Measurements from ENCODE around the gene TRANK1. TPM values are rescaled to one million over a fixed set of nuclear protein-coding genes. Genes with fewer than 3 reads are reported as not detected.
"Not testable (repeated sequence)": the region's sequence is repeated elsewhere in the genome, so short reads cannot be mapped to it uniquely, and the experiment has no call there.

Gene TRANK1
- total RNA-seq, 2 donors from 2014 or later = 9.0 to 20.1 TPM

- Mint-ChIP-seq H3K4me1 (peaks cover 15% of the 10 kb centered on the region), H3K27me3 (ENCODE audit: insufficient read depth) (no peaks in the 10 kb centered on the region), H3K4me3 (no peak overlapping the region), H3K36me3 (ENCODE audit: low read depth) (no peaks in the 10 kb centered on the region), H3K27ac (no peak overlapping the region), H3K9me3 (no peaks in the 10 kb centered on the region)
- no peak overlapping the region for H3K27ac ChIP-seq (ENCODE audit: low read depth, low read length)
- no peak for TF ChIP-seq CTCF (conservative IDR thresholded peaks at IDR 0.05)
- no peaks in the 10 kb centered on the region for H3K27me3 ChIP-seq (ENCODE audit: control insufficient read depth, insufficient read depth, low read length, poor library complexity, severe bottlenecking)
- no peak overlapping the region for H3K4me3 ChIP-seq (ENCODE audit: low read length)
- WGBS, 2 experiments (ENCODE audit: insufficient coverage in 1 of 2, insufficient read length in 1 of 2) = 83% methylated on average over 1 of the region's 1 CpG; no CpG with 5 or more reads in 1 of the 2 experiments
- H3K9me3 ChIP-seq (ENCODE audit: control insufficient read depth, low read length) = no peaks in the 10 kb centered on the region
- no peaks in the 10 kb centered on the region for H3K36me3 ChIP-seq (ENCODE audit: control insufficient read depth, insufficient read depth, low read length)
- peaks cover 3% of the 10 kb centered on the region for H3K4me1 ChIP-seq (ENCODE audit: control insufficient read depth, insufficient read depth, low read length)
- no peak for DNase-seq
- H3K9ac ChIP-seq (ENCODE audit: extremely low read depth, low read length, poor library complexity, severe bottlenecking) = no peak overlapping the region
Observed at GRCh38 chr3:36964331-36964730, 19.5 kb upstream of the TRANK1 start.

GRCh38 chr3:36963008-36963407 lies 18.2 kb upstream of the TRANK1 start:
- not testable (repeated sequence) for H3K27me3 Mint-ChIP-seq (ENCODE audit: insufficient read depth); H3K4me3 Mint-ChIP-seq; H3K27me3 ChIP-seq (ENCODE audit: control insufficient read depth, insufficient read depth, low read length, poor library complexity, severe bottlenecking); H3K36me3 Mint-ChIP-seq (ENCODE audit: low read depth); H3K4me1 ChIP-seq (ENCODE audit: control insufficient read depth, insufficient read depth, low read length); H3K27ac Mint-ChIP-seq; H3K9me3 ChIP-seq (ENCODE audit: control insufficient read depth, low read length); H3K36me3 ChIP-seq (ENCODE audit: control insufficient read depth, insufficient read depth, low read length); H3K9ac ChIP-seq (ENCODE audit: extremely low read depth, low read length, poor library complexity, severe bottlenecking); H3K27ac ChIP-seq (ENCODE audit: low read depth, low read length); H3K4me3 ChIP-seq (ENCODE audit: low read length); H3K9me3 Mint-ChIP-seq; DNase-seq
- WGBS, 2 experiments (ENCODE audit: insufficient coverage in 1 of 2, insufficient read length in 1 of 2) = 92% methylated on average over 2 to 5 of the region's 7 CpGs
- peaks cover 15% of the 10 kb centered on the region for H3K4me1 Mint-ChIP-seq

- Histone ChIP-seq H3K36me3 (ENCODE audit: control insufficient read depth, insufficient read depth, low read length) (no peaks in the 10 kb centered on the region), H3K9ac (ENCODE audit: extremely low read depth, low read length, poor library complexity, severe bottlenecking) (no peak overlapping the region), H3K4me3 (ENCODE audit: low read length) (no peak overlapping the region), H3K4me1 (ENCODE audit: control insufficient read depth, insufficient read depth, low read length) (no peaks in the 10 kb centered on the region), H3K27me3 (ENCODE audit: control insufficient read depth, insufficient read depth, low read length, poor library complexity, severe bottlenecking) (no peaks in the 10 kb centered on the region), H3K27ac (ENCODE audit: low read depth, low read length) (no peak overlapping the region), H3K9me3 (ENCODE audit: control insufficient read depth, low read length) (no peaks in the 10 kb centered on the region)
- WGBS, 2 experiments (ENCODE audit: insufficient coverage in 1 of 2, insufficient read length in 1 of 2) = 95 to 100% methylated on average over 2 to 4 of the region's 4 CpGs
- no peak overlapping the region for H3K27ac Mint-ChIP-seq
- H3K4me1 Mint-ChIP-seq = peaks cover 8% of the 10 kb centered on the region
- no peak for DNase-seq
- no peaks in the 10 kb centered on the region for H3K36me3 Mint-ChIP-seq (ENCODE audit: low read depth)
- TF ChIP-seq CTCF (conservative IDR thresholded peaks at IDR 0.05) = no peak
- H3K9me3 Mint-ChIP-seq = no peaks in the 10 kb centered on the region
- no peaks in the 10 kb centered on the region for H3K27me3 Mint-ChIP-seq (ENCODE audit: insufficient read depth)
- H3K4me3 Mint-ChIP-seq = no peak overlapping the region
Observed at GRCh38 chr3:36960502-36960901, 15.6 kb upstream of the TRANK1 start.

GRCh38 chr3:36959821-36960220 lies 15.0 kb upstream of the TRANK1 start:
- DNase-seq = no peak

More at GRCh38 chr3:36959821-36960220, 15.0 kb upstream of the TRANK1 start:
- peaks cover 4% of the 10 kb centered on the region for H3K4me1 Mint-ChIP-seq
- Histone ChIP-seq H3K27ac (ENCODE audit: low read depth, low read length) (no peak overlapping the region), H3K36me3 (ENCODE audit: control insufficient read depth, insufficient read depth, low read length) (no peaks in the 10 kb centered on the region), H3K4me3 (ENCODE audit: low read length) (no peak overlapping the region), H3K27me3 (ENCODE audit: control insufficient read depth, insufficient read depth, low read length, poor library complexity, severe bottlenecking) (no peaks in the 10 kb centered on the region), H3K9me3 (ENCODE audit: control insufficient read depth, low read length) (no peaks in the 10 kb centered on the region), H3K9ac (ENCODE audit: extremely low read depth, low read length, poor library complexity, severe bottlenecking) (no peak overlapping the region), H3K4me1 (ENCODE audit: control insufficient read depth, insufficient read depth, low read length) (no peaks in the 10 kb centered on the region)
- WGBS, 2 experiments (ENCODE audit: insufficient coverage in 1 of 2, insufficient read length in 1 of 2) = 89 to 100% methylated on average over 2 of the region's 2 CpGs
- no peaks in the 10 kb centered on the region for H3K9me3 Mint-ChIP-seq
- H3K27ac Mint-ChIP-seq = no peak overlapping the region
- H3K36me3 Mint-ChIP-seq (ENCODE audit: low read depth) = no peaks in the 10 kb centered on the region
- TF ChIP-seq CTCF (conservative IDR thresholded peaks at IDR 0.05) = no peak
- H3K27me3 Mint-ChIP-seq (ENCODE audit: insufficient read depth) = no peaks in the 10 kb centered on the region
- H3K4me3 Mint-ChIP-seq = no peak overlapping the region
